Measurements from ENCODE around the gene CPTP.

DNA sequence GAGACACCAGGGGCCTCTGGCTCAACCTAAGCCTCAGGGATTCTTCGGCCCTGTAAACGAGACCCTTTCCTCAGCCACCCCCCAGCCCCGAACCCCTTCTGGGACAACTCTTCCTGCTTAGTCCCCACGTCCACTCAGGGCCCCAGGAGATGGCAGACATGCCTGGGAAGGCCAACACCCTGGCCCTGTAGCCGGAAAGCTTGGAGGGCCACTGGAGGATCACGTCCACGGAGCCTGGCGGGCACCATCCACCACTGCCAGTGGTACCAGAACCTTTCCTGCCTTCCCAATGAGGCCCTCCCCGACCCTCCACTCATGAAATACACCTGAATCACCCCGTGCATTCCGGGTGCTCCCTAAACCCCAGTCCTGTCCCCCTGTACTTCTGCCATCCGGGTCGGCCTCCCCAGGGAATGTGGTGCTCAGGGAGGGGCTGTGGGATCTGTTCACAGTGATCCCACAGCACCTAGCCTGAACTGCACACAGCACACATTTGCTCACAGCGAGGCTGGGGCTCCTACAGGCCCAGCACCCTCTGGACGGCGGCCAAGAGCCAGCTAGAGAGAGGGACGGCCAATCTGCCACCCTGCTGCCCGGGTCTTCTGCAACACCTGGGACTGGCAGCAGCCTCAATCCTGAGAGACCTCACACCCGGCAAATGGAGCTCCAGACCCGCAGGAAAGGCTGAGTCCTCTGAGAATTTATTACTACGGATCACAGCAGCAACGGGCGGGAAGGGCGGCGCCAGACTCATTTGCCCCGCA is 48.6 kb downstream of the CPTP start:
- TF ChIP-seq, protein P1, sequence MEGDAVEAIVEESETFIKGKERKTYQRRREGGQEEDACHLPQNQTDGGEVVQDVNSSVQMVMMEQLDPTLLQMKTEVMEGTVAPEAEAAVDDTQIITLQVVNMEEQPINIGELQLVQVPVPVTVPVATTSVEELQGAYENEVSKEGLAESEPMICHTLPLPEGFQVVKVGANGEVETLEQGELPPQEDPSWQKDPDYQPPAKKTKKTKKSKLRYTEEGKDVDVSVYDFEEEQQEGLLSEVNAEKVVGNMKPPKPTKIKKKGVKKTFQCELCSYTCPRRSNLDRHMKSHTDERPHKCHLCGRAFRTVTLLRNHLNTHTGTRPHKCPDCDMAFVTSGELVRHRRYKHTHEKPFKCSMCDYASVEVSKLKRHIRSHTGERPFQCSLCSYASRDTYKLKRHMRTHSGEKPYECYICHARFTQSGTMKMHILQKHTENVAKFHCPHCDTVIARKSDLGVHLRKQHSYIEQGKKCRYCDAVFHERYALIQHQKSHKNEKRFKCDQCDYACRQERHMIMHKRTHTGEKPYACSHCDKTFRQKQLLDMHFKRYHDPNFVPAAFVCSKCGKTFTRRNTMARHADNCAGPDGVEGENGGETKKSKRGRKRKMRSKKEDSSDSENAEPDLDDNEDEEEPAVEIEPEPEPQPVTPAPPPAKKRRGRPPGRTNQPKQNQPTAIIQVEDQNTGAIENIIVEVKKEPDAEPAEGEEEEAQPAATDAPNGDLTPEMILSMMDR (IDR thresholded peaks at IDR 0.05) = no peak
- TF ChIP-seq POLR2A (IDR thresholded peaks at IDR 0.05) = no peak
- no peak for TF ChIP-seq POLR2AphosphoS5 (IDR thresholded peaks at IDR 0.05)
- TF ChIP-seq EP300 (IDR thresholded peaks at IDR 0.05) = no peak
